ENCODE results near the gene DHRSX. TPM values are rescaled to one million over a fixed set of nuclear protein-coding genes. Genes with fewer than 3 reads are reported as not detected.
"Not testable (repeated sequence)": the region's sequence is repeated elsewhere in the genome, so short reads cannot be mapped to it uniquely, and the experiment has no call there.

DHRSX gene
- total RNA-seq, 1 experiment from 2014 or later, result 21.5 TPM

DNA sequence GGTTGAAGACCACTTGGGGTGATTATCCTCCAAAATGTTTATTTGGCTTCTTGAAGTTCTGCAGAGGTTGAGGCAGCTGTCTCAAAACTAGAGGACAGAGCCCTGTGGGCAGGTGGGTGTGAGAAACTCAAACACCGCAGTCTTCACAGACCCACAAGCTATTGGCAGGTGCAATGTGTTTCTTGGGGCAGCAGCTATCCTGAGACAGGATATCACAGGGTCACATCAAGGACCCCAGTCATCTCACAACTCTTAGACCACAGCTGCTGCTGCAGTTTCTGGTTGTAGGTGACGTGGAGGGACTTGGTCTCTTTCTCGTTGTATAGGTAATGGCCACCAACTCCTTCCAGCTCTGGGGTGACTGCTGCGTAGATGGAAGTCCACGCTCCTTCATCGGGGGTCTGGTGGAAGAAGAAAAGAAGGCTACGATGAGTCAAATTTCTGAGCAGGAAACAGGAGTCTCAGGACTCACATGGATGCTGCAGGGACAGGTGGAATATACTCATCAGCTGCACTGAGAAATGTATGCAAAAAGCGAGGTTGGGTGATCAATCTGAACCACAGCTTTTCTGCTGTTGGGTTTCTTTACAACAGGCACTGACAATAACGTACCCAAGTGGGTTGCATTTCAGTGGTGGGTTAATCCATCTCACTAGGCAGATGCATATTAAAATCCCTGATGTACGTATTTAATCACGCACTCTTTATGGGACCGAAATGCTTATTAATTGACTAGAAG is 279.8 kb downstream of the DHRSX start:
- Mint-ChIP-seq H3K36me3 (ENCODE audit: insufficient read depth, unreplicated experiment) (no peaks in the 10 kb centered on the region), H3K4me3 (ENCODE audit: low read depth, unreplicated experiment) (no peak overlapping the region)
- DNase-seq, result no peak

DNA sequence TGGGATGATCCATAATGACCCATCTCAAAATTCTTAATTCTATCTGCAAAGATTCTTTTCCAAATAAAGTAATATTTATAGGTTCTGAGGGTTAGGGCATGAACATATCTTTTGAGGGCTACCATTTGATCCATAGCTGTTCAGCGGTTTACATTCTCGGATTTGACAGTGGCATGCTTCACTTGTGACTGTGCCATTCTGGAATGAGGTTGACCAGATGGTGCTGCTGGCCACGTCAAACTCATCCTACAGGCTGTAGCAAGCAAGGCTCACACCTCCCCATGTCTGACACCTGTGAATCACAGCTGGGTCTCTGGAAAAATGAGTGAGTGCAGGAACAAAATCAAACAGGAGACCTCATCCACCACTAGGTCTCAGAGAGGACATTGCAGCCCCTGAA is 280.5 kb downstream of the DHRSX start:
- Mint-ChIP-seq H3K4me1 (ENCODE audit: low read depth, unreplicated experiment) (no peaks in the 10 kb centered on the region), H3K27me3 (ENCODE audit: unreplicated experiment) (no peaks in the 10 kb centered on the region), H3K27ac (ENCODE audit: unreplicated experiment) (no peak overlapping the region), H3K36me3 (ENCODE audit: insufficient read depth, unreplicated experiment) (no peaks in the 10 kb centered on the region), H3K9me3 (ENCODE audit: low read depth, unreplicated experiment) (peaks cover 13% of the 10 kb centered on the region), H3K4me3 (ENCODE audit: low read depth, unreplicated experiment) (no peak overlapping the region)
- DNase-seq, result no peak
- intact Hi-C loops (cut with micrococcal nuclease; ENCODE audit: unreplicated experiment), result no loop called here
- no TSS peak for BruUV-seq (replicated peaks)
- TF ChIP-seq, protein P1, sequence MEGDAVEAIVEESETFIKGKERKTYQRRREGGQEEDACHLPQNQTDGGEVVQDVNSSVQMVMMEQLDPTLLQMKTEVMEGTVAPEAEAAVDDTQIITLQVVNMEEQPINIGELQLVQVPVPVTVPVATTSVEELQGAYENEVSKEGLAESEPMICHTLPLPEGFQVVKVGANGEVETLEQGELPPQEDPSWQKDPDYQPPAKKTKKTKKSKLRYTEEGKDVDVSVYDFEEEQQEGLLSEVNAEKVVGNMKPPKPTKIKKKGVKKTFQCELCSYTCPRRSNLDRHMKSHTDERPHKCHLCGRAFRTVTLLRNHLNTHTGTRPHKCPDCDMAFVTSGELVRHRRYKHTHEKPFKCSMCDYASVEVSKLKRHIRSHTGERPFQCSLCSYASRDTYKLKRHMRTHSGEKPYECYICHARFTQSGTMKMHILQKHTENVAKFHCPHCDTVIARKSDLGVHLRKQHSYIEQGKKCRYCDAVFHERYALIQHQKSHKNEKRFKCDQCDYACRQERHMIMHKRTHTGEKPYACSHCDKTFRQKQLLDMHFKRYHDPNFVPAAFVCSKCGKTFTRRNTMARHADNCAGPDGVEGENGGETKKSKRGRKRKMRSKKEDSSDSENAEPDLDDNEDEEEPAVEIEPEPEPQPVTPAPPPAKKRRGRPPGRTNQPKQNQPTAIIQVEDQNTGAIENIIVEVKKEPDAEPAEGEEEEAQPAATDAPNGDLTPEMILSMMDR (IDR thresholded peaks at IDR 0.05; ENCODE audit: unreplicated experiment), result no peak
- CTCF ChIA-PET, result no interaction called here

More for the DNA sequence above, 279.8 kb downstream of the DHRSX start:
- TF ChIP-seq, protein P1 (IDR thresholded peaks at IDR 0.05; ENCODE audit: unreplicated experiment), result no peak
- H3K27ac Mint-ChIP-seq (ENCODE audit: unreplicated experiment), result no peak overlapping the region
- intact Hi-C loops (cut with micrococcal nuclease; ENCODE audit: unreplicated experiment), result no loop called here
- no TSS peak for BruUV-seq (replicated peaks)
- H3K9me3 Mint-ChIP-seq (ENCODE audit: low read depth, unreplicated experiment), result peaks cover 18% of the 10 kb centered on the region
- CTCF ChIA-PET, result no interaction called here
- H3K4me1 Mint-ChIP-seq (ENCODE audit: low read depth, unreplicated experiment), result no peaks in the 10 kb centered on the region
- no peaks in the 10 kb centered on the region for H3K27me3 Mint-ChIP-seq (ENCODE audit: unreplicated experiment)

DNA sequence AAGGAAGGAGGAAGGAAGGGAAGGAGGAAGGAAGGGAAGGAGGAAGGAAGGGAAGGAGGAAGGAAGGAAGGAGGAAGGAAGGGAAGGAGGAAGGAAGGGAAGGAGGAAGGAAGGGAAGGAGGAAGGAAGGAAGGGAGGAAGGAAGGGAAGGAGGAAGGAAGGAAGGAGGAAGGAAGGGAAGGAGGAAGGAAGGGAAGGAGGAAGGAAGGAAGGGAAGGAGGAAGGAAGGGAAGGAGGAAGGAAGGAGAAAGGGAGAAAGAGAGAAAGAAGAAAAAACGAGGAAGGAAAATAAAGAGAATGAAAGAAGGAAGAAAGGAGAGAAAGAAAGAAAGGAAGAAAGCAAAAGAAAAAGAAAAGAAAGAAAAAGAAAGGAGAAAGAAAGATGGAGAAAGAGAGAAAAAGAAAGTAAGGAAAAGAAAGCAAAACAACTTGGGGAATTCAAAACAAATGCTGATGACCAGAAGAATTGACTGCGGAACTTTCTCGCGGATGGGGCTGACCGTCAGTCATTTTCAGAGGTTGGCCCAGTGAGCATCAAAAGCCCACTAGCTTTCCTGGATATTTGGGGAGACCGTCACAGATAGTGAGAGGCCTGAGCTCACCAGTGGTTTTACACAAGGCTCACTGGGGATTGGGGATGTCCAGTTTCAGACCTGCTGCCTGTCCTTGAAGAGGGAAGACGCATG is 286.5 kb downstream of the DHRSX start:
- H3K27ac Mint-ChIP-seq (ENCODE audit: unreplicated experiment); H3K4me1 Mint-ChIP-seq (ENCODE audit: low read depth, unreplicated experiment); intact Hi-C loops (cut with micrococcal nuclease; ENCODE audit: unreplicated experiment); H3K4me3 Mint-ChIP-seq (ENCODE audit: low read depth, unreplicated experiment); BruUV-seq (replicated peaks); H3K27me3 Mint-ChIP-seq (ENCODE audit: unreplicated experiment); H3K36me3 Mint-ChIP-seq (ENCODE audit: insufficient read depth, unreplicated experiment); DNase-seq; CTCF ChIA-PET: not testable (repeated sequence)
- peaks cover 13% of the 10 kb centered on the region for H3K9me3 Mint-ChIP-seq (ENCODE audit: low read depth, unreplicated experiment)

DNA sequence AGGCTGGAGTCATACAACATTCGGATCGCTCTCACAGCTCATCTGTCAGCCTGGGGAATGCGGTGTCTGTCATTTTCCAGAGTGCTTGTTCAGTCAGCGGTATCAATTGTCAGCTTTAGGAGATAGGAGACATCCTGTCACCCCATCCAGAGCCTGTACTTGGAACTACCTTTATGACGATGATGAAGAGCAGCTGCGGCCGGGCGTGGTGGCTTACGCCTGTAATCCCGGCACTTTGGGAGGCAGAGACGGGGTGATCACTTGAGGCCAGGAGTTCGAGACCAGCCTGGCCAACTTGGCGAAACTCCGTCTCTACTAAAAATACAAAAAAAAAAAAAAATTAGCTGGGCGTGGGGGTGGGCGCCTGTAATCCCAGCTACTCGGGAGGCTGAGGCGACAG is 289.1 kb downstream of the DHRSX start:
- H3K4me3 Mint-ChIP-seq (ENCODE audit: low read depth, unreplicated experiment); CTCF ChIA-PET; BruUV-seq (replicated peaks); H3K4me1 Mint-ChIP-seq (ENCODE audit: low read depth, unreplicated experiment); intact Hi-C loops (cut with micrococcal nuclease; ENCODE audit: unreplicated experiment); H3K36me3 Mint-ChIP-seq (ENCODE audit: insufficient read depth, unreplicated experiment); H3K27me3 Mint-ChIP-seq (ENCODE audit: unreplicated experiment); H3K27ac Mint-ChIP-seq (ENCODE audit: unreplicated experiment); DNase-seq: not testable (repeated sequence)
- peaks cover 13% of the 10 kb centered on the region for H3K9me3 Mint-ChIP-seq (ENCODE audit: low read depth, unreplicated experiment)

DNA sequence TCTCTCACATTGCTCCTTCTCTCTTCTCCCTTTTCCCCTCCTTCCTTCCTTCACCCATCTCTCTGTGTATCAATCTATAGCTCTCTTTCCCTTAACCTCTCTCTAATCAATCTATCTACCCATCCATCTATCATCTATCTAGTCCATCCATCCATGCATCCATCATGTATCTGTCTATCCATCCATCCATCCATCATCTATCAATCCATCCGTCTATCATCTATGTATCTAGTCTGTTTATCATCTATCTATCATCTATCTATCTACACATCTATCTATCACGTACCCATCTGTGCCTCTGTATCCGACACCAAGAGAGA is 307.5 kb downstream of the DHRSX start:
- no peaks in the 10 kb centered on the region for H3K4me1 Mint-ChIP-seq (ENCODE audit: low read depth, unreplicated experiment)
- DNase-seq, result no peak
- BruUV-seq (replicated peaks), result no TSS peak
- H3K4me3 Mint-ChIP-seq (ENCODE audit: low read depth, unreplicated experiment), result no peak overlapping the region
- H3K9me3 Mint-ChIP-seq (ENCODE audit: low read depth, unreplicated experiment), result peaks cover 11% of the 10 kb centered on the region
- H3K36me3 Mint-ChIP-seq (ENCODE audit: insufficient read depth, unreplicated experiment), result no peaks in the 10 kb centered on the region
- no peak overlapping the region for H3K27ac Mint-ChIP-seq (ENCODE audit: unreplicated experiment)
- CTCF ChIA-PET, result no interaction called here
- no peaks in the 10 kb centered on the region for H3K27me3 Mint-ChIP-seq (ENCODE audit: unreplicated experiment)
- TF ChIP-seq, protein P1 (IDR thresholded peaks at IDR 0.05; ENCODE audit: unreplicated experiment), result no peak
- intact Hi-C loops (cut with micrococcal nuclease; ENCODE audit: unreplicated experiment), result no loop called here
